VCaP (cell line): ENCODE results near the gene MED22.
"Not testable (repeated sequence)": the region's sequence is repeated elsewhere in the genome, so short reads cannot be mapped to it uniquely, and the experiment has no call there.

Experiments used
- H3K27ac ChIP-seq: fragments of 450-650 bp; 2 replicates; pipeline ENCODE4 v1.5.1; 2017
- CTCF ChIP-seq: fragments of 450-650 bp; conservative IDR thresholded peaks from 2 replicates; pipeline ENCODE4 v1.5.1; 2017; ENCODE audit warnings: mild to moderate bottlenecking, moderate library complexity

MED22 gene

GRCh38 chr9:133323991-133324703 is 23.8 kb downstream of the MED22 start:
- no peak for TF ChIP-seq CTCF
- no peak overlapping the region for H3K27ac ChIP-seq

- no peak overlapping the region for H3K27ac ChIP-seq
- no peak for TF ChIP-seq CTCF
These were observed 24.7 kb downstream of the MED22 start for GRCh38 chr9:133323211-133323610.

DNA sequence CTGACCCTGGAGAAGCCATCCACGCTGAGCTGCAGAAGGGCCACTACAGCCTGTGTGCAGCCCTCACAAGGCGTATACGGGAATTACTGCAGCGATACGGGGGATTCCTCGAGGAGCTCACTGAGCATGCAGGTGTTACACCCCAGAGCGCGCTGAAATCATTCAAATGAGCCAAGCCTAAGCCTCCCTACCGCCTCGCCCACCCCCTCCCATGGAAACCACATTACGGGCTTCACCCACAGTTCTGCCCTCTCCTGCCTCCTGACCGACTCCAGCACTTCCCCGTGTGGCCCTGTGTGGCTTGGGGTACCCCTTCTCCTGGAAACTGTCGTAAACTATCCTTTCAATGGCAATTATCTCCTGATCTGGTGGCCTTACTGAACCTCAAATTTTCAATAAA is 25.2 kb downstream of the MED22 start:
- no peak for TF ChIP-seq CTCF

DNA sequence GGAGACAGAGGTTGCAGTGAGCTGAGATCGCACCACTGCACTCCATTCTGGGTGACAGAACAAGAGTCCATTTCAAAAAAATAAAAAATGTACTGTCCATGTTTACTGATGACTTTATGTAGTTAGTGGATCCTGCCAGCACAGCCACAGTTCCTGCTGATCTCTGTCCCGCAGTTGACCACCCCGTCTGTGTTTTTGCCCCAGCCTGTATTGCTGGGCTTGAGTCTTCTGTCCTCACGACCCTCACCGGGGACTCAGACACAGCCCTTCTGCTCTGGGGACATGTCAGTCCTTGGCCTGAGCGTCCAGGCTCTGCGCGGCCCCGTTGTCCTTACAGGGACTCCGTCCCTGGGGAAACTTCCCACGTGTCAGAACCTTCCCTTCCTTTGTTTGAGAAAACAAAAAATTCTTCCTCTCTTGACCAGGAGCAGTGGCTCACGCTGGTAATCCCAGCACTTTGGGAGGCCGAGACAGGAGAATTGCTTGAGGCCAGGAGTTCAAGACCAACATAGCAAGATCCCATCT is 26.5 kb downstream of the MED22 start:
- H3K27ac ChIP-seq, result no peak overlapping the region
- no peak for TF ChIP-seq CTCF

More for the DNA sequence above, 25.2 kb downstream of the MED22 start:
- H3K27ac ChIP-seq, result no peak overlapping the region

DNA sequence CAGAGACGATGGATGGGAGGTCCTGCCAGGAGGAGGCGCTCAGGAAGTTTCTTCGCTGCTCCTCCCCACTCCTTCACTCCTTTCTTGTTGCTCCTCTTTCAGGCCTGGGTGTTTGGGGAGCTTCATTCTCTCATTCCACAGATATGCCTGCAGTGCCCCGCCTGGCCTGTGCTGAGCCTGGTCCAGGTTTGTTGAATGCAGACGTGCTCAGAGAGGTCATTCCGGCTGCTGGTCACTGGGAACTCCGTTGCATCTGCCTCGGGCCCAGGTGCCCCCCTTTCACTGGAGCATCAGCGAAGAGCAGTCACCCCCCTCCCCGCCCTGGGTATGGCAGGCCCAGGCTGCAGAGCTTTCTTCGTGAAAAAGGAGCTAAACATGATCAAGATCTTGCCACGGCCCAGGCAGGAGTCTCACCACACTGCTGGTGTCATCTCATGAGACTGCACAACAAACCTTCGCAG is 27.5 kb downstream of the MED22 start:
- TF ChIP-seq CTCF, result no peak
- no peak overlapping the region for H3K27ac ChIP-seq

DNA sequence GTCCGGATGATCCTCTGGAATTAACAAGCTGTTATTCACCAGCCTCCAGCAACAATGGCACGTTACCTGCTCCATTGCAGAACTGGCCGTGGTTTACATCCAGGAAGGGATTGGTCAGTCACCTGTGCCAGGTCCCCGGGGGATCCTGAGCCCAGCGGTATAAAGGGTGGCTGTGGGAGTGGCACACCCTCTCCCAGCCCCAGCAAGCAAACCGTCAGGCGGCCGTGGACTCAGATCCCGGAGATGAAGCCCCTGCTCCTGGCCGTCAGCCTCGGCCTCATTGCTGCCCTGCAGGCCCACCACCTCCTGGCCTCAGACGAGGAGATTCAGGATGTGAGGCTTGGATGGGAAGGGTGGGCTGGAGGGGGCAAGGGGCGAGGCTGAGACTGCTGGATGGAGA is 30.4 kb downstream of the MED22 start:
- not testable (repeated sequence) for H3K27ac ChIP-seq

GRCh38 chr9:133315997-133316396 is 31.9 kb downstream of the MED22 start:
- TF ChIP-seq CTCF, result no peak
- H3K27ac ChIP-seq, result no peak overlapping the region

GRCh38 chr9:133309608-133310007 is 38.3 kb downstream of the MED22 start:
- no peak for TF ChIP-seq CTCF

More at GRCh38 chr9:133309608-133310007, 38.3 kb downstream of the MED22 start:
- no peak overlapping the region for H3K27ac ChIP-seq
